Activated CD4-positive, alpha-beta T cell treated with anti-CD3 and anti-CD28 coated beads, Interleukin-2, Interleukin-4, amounts not matched to agents 100 ng/mL and 50 ng/mL, durations not matched to agents 16 hours and 8 hours (primary cell): ENCODE data around the gene ZHX3.

ENCODE experiments used
- DNase-seq: peaks from one replicate; pipeline ENCODE4 v3.0.0-alpha.2; 2020; ENCODE audit warnings: low spot score

The ZHX3 gene

GRCh38 chr20:41222703-41223102, 94.8 kb downstream of the ZHX3 start:
- no peak for DNase-seq

- no peak for DNase-seq
These were observed 95.2 kb downstream of the ZHX3 start for GRCh38 chr20:41222296-41222695.

- DNase-seq = no peak
These were observed 95.8 kb downstream of the ZHX3 start for GRCh38 chr20:41221614-41222218.

- no peak for DNase-seq
These were observed 97.7 kb downstream of the ZHX3 start for GRCh38 chr20:41219824-41220223.

- DNase-seq = no peak
These were observed 99.1 kb downstream of the ZHX3 start for GRCh38 chr20:41218466-41218865.

- no peak for DNase-seq
These were observed 100.1 kb downstream of the ZHX3 start for GRCh38 chr20:41217422-41217821.

DNA sequence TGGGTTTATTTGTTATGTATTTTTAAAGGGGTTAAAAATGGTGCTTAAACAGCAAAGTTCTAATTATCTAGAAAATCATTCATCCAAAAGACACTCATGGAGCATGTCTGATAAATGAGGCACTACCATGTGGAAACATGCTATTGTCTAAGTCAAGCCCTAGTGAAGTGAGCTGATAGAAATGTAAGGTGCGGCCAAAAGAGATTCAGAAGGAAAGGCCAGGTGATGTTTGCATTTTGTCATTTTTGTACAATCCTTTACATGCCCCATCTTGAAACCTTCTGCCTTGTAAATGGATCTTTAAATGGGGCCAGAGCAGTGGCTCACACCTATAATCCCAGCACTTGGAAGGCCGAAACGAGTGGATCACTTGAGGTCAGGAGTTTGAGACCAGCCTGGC, 102.9 kb downstream of the ZHX3 start:
- DNase-seq = no peak

- no peak for DNase-seq
These were observed 103.3 kb downstream of the ZHX3 start for GRCh38 chr20:41214202-41214601.

DNA sequence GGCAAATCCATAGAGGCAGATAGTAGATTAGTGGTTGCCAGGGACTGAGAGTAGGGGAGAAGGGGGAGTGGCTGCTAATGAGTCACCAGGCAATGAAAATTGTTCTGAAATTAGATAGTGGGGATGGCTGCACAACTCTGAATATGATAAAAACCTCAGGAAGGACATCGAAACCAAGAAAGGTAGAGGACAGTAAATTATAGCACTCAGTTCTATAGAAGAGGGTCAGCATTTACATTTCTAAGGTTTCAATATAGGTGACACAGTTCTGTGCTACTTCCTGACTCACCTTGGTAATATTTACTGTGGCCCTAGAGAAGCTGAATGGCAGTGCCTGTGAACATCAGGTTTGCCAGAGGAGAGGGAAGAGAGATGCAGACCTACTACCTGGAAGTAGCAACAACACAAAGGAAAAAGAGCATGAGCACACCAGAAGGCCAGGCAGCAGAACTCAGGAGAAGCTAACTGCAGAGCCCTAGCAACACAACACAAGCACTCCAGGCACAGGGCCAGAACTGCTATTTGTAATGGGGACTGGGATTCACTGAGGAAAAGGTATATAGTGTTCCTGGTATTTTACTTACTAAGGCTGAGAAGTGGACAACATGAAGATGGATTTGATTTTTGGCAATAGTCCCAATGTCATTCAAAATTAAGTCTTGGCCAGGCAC, 104.2 kb downstream of the ZHX3 start:
- DNase-seq = no peak

GRCh38 chr20:41205313-41205712, 112.2 kb downstream of the ZHX3 start:
- no peak for DNase-seq

DNA sequence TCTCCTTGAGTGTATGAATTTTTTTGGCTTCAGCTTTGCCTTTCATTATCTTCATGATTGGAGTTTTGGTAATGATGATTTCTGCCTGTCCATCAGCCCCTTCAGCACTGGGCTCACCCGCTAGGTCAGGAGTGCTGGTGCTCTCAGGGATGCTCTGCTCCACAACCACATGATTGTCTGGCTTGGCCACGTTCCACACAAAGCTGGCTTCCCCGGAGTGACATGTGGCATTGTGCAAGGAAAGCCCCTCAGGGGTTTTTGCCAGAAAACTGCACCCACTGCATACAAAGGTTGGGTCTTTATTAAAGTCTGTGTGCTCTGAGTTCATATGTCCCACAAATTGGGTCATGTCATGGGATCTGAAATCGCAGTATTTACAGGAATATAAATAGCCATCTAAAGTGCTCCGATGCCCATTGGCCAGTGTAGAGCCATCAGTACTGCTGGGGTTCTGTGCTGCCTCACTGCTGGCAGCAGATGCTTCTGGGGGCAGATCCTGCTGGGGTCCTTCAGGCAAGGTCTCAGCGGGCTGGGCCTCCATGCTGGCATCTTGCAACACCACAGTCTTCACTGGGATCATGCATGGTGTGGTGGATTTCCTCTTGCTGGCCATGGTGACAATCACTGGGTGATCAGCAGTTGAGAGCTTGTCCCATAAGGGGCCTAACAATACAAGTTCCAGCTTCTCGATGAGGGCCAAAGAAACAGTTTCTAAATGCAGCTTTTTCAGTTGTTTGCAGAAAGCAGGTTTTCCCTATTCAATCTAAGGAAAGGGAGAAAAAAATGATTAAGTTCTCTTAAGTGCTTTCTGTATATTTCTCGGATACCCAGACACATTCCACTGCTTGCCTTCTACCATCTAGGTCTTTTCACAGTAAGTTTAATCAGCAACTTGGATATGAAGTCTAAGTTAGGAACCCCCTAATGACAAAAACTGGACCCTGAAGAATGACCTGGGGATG, 112.9 kb downstream of the ZHX3 start:
- DNase-seq = no peak

GRCh38 chr20:41203660-41204059, 113.9 kb downstream of the ZHX3 start:
- no peak for DNase-seq

GRCh38 chr20:41202426-41202825, 115.1 kb downstream of the ZHX3 start:
- DNase-seq = no peak

DNA sequence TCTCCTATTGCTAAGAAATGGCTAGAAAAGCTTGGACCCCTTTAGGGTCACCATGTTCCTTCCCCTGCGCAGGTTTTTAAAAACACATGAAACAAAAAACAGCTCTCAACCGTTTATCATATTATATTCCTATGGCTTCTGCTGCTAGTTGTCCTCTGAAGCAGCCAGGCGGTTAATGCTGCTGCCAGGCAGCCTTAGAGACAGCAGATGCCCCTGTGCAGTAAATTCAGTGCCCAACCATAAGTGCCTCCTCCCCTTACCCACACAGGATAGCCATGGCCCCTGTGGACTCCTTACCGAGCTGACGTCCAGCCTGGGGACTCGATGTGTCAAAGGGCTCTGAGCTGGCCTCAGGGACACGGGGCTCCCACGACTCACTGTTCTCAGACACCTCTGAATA, 115.8 kb downstream of the ZHX3 start:
- no peak for DNase-seq

GRCh38 chr20:41200446-41201202, 116.9 kb downstream of the ZHX3 start:
- DNase-seq = no peak

- DNase-seq = no peak
These were observed 119.1 kb downstream of the ZHX3 start for GRCh38 chr20:41198443-41198842.

GRCh38 chr20:41196653-41197225, 120.8 kb downstream of the ZHX3 start:
- DNase-seq = no peak

- DNase-seq = no peak
These were observed 125.0 kb downstream of the ZHX3 start for GRCh38 chr20:41192575-41192974.

DNA sequence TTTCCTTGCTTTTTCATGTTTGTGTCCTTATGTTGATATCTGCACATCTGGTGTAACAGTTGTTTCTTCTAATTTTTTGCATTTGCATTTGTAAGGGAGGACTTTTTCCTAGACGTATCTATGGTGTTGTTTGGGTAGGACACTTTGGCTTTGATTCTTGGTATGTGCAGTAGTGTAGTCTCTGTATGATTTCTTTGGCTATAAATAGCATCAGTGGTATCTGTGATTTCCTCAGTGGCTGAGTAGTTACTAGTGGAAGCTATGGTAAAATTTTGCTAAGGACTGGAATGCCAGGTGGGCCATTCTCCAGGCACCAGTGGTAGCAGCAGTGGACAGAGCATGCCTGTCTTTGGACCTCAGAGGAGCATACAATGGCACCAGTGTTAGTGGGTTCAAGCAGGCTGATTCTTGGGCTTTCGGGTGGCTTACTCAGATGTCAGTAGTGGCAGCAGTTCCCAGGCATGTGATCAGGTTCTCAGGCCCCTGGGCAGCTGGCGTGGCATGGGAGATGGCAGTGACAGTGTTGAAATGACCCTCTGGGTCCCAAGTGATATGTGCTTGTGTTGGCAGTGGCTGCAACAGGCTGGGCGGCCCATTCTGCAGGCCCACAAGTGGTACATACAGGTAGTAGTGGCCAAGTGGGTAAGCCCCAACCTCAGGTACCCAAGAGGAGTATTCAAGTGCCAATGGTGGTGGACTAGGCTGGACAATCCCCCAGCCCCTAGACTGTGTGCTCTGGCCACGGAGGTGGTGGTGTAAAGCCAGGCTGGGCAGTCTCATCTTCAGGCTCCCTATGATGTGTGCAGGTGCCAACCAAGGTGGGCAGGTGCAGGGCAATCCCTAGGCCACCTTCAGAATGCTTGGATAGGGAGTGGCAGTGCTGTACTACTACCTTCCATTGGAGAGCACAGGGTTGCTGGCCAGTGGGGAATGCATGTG, 125.7 kb downstream of the ZHX3 start:
- no peak for DNase-seq

DNA sequence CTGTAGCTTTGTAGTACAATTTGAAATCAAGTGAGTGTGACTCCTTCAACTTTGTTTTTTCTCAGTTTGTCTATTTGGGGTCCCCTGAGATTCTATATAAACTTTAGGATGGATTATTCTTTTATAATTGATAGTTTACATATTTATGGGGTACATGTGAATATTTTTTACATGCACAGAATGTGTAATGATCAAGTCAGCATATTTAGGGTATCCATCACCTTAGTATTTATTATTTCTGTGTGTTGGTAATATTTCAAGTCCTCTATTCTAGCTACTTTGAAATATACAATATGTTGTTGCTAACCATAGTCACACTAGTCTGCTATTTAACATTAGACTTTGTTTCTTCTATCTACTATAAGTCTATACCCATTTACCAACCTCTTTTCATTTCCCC, 129.9 kb downstream of the ZHX3 start:
- no peak for DNase-seq
